Measurements from ENCODE around the gene ZNF761. TPM values are rescaled to one million over a fixed set of nuclear protein-coding genes. Genes with fewer than 3 reads are reported as not detected.

Gene ZNF761
- total RNA-seq, 1 experiment from 2014 or later = 10.6 TPM

- Mint-ChIP-seq H3K9me3 (ENCODE audit: low read depth, unreplicated experiment) (peaks cover 29% of the 10 kb centered on the region), H3K4me1 (ENCODE audit: low read depth, unreplicated experiment) (no peaks in the 10 kb centered on the region)
Observed at GRCh38 chr19:53461866-53462265, 30.1 kb downstream of the ZNF761 start.

GRCh38 chr19:53462861-53463260 lies 31.1 kb downstream of the ZNF761 start:
- intact Hi-C loops (cut with micrococcal nuclease; ENCODE audit: unreplicated experiment) = no loop called here
- H3K4me3 Mint-ChIP-seq (ENCODE audit: low read depth, unreplicated experiment) = no peak overlapping the region
- CTCF ChIA-PET = no interaction called here
- no peaks in the 10 kb centered on the region for H3K27me3 Mint-ChIP-seq (ENCODE audit: unreplicated experiment)
- BruUV-seq (replicated peaks) = no TSS peak
- TF ChIP-seq, protein P1, sequence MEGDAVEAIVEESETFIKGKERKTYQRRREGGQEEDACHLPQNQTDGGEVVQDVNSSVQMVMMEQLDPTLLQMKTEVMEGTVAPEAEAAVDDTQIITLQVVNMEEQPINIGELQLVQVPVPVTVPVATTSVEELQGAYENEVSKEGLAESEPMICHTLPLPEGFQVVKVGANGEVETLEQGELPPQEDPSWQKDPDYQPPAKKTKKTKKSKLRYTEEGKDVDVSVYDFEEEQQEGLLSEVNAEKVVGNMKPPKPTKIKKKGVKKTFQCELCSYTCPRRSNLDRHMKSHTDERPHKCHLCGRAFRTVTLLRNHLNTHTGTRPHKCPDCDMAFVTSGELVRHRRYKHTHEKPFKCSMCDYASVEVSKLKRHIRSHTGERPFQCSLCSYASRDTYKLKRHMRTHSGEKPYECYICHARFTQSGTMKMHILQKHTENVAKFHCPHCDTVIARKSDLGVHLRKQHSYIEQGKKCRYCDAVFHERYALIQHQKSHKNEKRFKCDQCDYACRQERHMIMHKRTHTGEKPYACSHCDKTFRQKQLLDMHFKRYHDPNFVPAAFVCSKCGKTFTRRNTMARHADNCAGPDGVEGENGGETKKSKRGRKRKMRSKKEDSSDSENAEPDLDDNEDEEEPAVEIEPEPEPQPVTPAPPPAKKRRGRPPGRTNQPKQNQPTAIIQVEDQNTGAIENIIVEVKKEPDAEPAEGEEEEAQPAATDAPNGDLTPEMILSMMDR (IDR thresholded peaks at IDR 0.05; ENCODE audit: unreplicated experiment) = no peak
- no peaks in the 10 kb centered on the region for H3K4me1 Mint-ChIP-seq (ENCODE audit: low read depth, unreplicated experiment)
- peaks cover 25% of the 10 kb centered on the region for H3K9me3 Mint-ChIP-seq (ENCODE audit: low read depth, unreplicated experiment)
- no peak for DNase-seq
- H3K36me3 Mint-ChIP-seq (ENCODE audit: insufficient read depth, unreplicated experiment) = no peaks in the 10 kb centered on the region
- H3K27ac Mint-ChIP-seq (ENCODE audit: unreplicated experiment) = no peak overlapping the region

More at GRCh38 chr19:53461866-53462265, 30.1 kb downstream of the ZNF761 start:
- TF ChIP-seq, protein P1 (IDR thresholded peaks at IDR 0.05; ENCODE audit: unreplicated experiment) = no peak
- peaks cover 3% of the 10 kb centered on the region for H3K36me3 Mint-ChIP-seq (ENCODE audit: insufficient read depth, unreplicated experiment)
- no peak overlapping the region for H3K4me3 Mint-ChIP-seq (ENCODE audit: low read depth, unreplicated experiment)
- CTCF ChIA-PET = interaction anchor here (0.6 to 0.8 kb wide), 2 partner anchors 10 to 192 kb away, joined by 3 read pairs; no protein-coding TSS in a partner anchor
- intact Hi-C loops (cut with micrococcal nuclease; ENCODE audit: unreplicated experiment) = no loop called here
- no peak overlapping the region for H3K27ac Mint-ChIP-seq (ENCODE audit: unreplicated experiment)
- no peaks in the 10 kb centered on the region for H3K27me3 Mint-ChIP-seq (ENCODE audit: unreplicated experiment)
- BruUV-seq (replicated peaks) = no TSS peak
- DNase-seq = no peak

DNA sequence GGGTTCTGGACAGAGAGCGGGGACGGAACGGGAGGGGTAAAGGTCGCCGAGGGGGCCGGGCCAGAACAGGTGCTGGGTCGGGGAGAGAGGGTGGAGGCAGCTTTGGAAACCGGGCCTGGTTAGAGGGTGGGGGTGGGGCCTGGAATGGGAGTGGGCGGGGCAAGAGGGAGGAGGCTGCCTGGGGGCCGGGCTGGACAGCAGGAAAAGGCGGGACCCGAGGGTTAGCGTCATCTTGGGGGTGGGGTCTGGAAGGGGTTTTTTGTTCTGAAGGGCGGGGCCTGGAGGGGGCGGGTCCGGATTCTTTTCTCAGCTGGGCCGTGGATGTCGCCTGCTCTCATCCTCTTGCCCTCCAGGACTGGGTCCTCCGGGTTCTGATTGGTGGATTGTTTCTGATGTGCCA lies 31.5 kb downstream of the ZNF761 start:
- TF ChIP-seq, protein P1 (IDR thresholded peaks at IDR 0.05; ENCODE audit: unreplicated experiment) = no peak
- CTCF ChIA-PET = no interaction called here
- Mint-ChIP-seq H3K4me1 (ENCODE audit: low read depth, unreplicated experiment) (no peaks in the 10 kb centered on the region), H3K4me3 (ENCODE audit: low read depth, unreplicated experiment) (no peak overlapping the region), H3K27ac (ENCODE audit: unreplicated experiment) (no peak overlapping the region), H3K9me3 (ENCODE audit: low read depth, unreplicated experiment) (peaks cover 25% of the 10 kb centered on the region), H3K36me3 (ENCODE audit: insufficient read depth, unreplicated experiment) (no peaks in the 10 kb centered on the region), H3K27me3 (ENCODE audit: unreplicated experiment) (no peaks in the 10 kb centered on the region)
- intact Hi-C loops (cut with micrococcal nuclease; ENCODE audit: unreplicated experiment) = no loop called here
- DNase-seq = no peak
- no TSS peak for BruUV-seq (replicated peaks)

DNA sequence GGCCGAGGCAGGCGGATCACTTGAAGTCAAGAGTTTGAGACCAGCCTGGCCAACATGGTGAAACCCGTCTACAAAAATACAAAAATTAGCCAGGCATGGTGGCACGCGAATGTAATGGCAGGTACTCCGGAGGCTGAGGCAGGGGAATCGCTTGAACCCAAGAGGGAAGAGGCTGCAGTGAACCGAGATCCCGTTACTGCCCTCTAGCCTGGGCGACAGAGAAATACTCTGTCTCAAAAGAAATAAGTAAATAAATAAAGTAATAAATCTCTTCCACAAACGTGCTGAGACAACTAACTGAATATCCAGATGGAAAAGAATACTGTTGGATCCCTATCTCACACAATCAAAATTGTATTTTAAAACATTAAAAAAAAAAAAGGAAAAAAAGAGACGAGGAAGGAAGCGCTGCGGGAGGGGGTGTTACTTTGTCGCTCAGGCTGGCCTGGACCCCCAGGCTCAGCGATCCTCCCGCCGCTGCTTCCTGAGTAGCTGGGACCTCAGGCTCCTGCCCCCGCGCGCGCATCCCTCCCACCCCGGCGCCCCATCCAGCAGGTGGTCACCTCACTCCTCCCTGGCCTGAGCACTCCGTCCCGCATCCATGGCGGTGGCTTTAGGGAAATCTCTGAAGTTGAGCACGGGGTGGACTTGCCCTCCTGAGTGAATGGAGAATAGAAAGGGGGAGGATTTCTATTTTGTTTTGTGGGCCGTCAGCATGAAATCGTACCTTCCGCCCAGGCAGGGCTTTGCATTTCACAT lies 35.1 kb downstream of the ZNF761 start:
- no TSS peak for BruUV-seq (replicated peaks)
- Mint-ChIP-seq H3K27me3 (ENCODE audit: unreplicated experiment) (no peaks in the 10 kb centered on the region), H3K36me3 (ENCODE audit: insufficient read depth, unreplicated experiment) (no peaks in the 10 kb centered on the region), H3K9me3 (ENCODE audit: low read depth, unreplicated experiment) (peaks cover 27% of the 10 kb centered on the region), H3K27ac (ENCODE audit: unreplicated experiment) (no peak overlapping the region), H3K4me3 (ENCODE audit: low read depth, unreplicated experiment) (no peak overlapping the region), H3K4me1 (ENCODE audit: low read depth, unreplicated experiment) (no peaks in the 10 kb centered on the region)
- no peak for DNase-seq
- CTCF ChIA-PET = no interaction called here
- intact Hi-C loops (cut with micrococcal nuclease; ENCODE audit: unreplicated experiment) = no loop called here
- TF ChIP-seq, protein P1 (IDR thresholded peaks at IDR 0.05; ENCODE audit: unreplicated experiment) = no peak

All from Calu3 (cell line).